Inferior parietal cortex (tissue), 1 donor: ENCODE measurements around the gene PRSS36.
"Not testable (repeated sequence)": the region's sequence is repeated elsewhere in the genome, so short reads cannot be mapped to it uniquely, and the experiment has no call there.

Source experiments
- DNase-seq: peaks from one replicate; pipeline ENCODE4 v3.0.0-alpha.2; 2016; ENCODE audit errors: extremely low spot score

PRSS36 gene

GRCh38 chr16:31149894-31150890 is at the start of gene PRSS36:
Gene PRSS36, minus strand, starts transcription at chr16:31150066. Its CDS starts 31 bp downstream, at chr16:31150035.
- DNase-seq = no peak

- DNase-seq = no peak
Measured at GRCh38 chr16:31199430-31200041, 49.7 kb upstream of the PRSS36 start.

- no peak for DNase-seq
Measured at GRCh38 chr16:31198207-31198882, 48.5 kb upstream of the PRSS36 start.

GRCh38 chr16:31196324-31197088 is 46.6 kb upstream of the PRSS36 start:
- no peak for DNase-seq

GRCh38 chr16:31195861-31196260 is 46.0 kb upstream of the PRSS36 start:
- not testable (repeated sequence) for DNase-seq

- DNase-seq = no peak
Measured at GRCh38 chr16:31194898-31195297, 45.0 kb upstream of the PRSS36 start.

GRCh38 chr16:31193874-31194273 is 44.0 kb upstream of the PRSS36 start:
- DNase-seq = no peak

- DNase-seq = no peak
Measured at GRCh38 chr16:31192856-31193642, 43.2 kb upstream of the PRSS36 start.

- no peak for DNase-seq
Measured at GRCh38 chr16:31191697-31192428, 42.0 kb upstream of the PRSS36 start.

- DNase-seq = no peak
Measured at GRCh38 chr16:31190818-31191444, 41.1 kb upstream of the PRSS36 start.

GRCh38 chr16:31190061-31190460 is 40.2 kb upstream of the PRSS36 start:
- DNase-seq = no peak

GRCh38 chr16:31189412-31189778 is 39.5 kb upstream of the PRSS36 start:
- DNase-seq = no peak

GRCh38 chr16:31188450-31189411 is 38.9 kb upstream of the PRSS36 start:
- no peak for DNase-seq

GRCh38 chr16:31187808-31188189 is 37.9 kb upstream of the PRSS36 start:
- DNase-seq = no peak

- no peak for DNase-seq
Measured at GRCh38 chr16:31186930-31187807, 37.3 kb upstream of the PRSS36 start.

GRCh38 chr16:31186176-31186575 is 36.3 kb upstream of the PRSS36 start:
- DNase-seq = no peak

- no peak for DNase-seq
Measured at GRCh38 chr16:31185339-31185738, 35.5 kb upstream of the PRSS36 start.

GRCh38 chr16:31184888-31185287 is 35.0 kb upstream of the PRSS36 start:
- DNase-seq = no peak
